HUES6 (cell line): Measurements from ENCODE around the gene CELF6.
A peak's percentile ranks its signal among the peaks of the same experiment; 100 is the strongest.

Experiments
- H3K27ac ChIP-seq: 2 replicates; pipeline ENCODE4 v1.7.0; 2013; ENCODE audit warnings: low read depth, mild to moderate bottlenecking, low read length, inconsistent platforms
- H3K27me3 ChIP-seq: 2 replicates; pipeline ENCODE4 v1.6.1; 2013; ENCODE audit warnings: low read length; ENCODE audit not compliant: control insufficient read depth, insufficient read depth
- H3K36me3 ChIP-seq: 2 replicates; pipeline ENCODE4 v1.6.1; 2013; ENCODE audit warnings: low read length; ENCODE audit not compliant: control insufficient read depth, insufficient read depth
- H3K4me1 ChIP-seq: 2 replicates; pipeline ENCODE4 v1.6.1; 2013; ENCODE audit warnings: low read length; ENCODE audit not compliant: control insufficient read depth, insufficient read depth
- H3K4me3 ChIP-seq: 2 replicates; pipeline ENCODE4 v1.5.1; 2013; ENCODE audit warnings: low read depth, low read length
- H3K9ac ChIP-seq: one replicate; pipeline ENCODE4 v1.6.1; 2013; ENCODE audit warnings: mild to moderate bottlenecking, low read length
- H3K9me3 ChIP-seq: 2 replicates; pipeline ENCODE4 v1.6.1; 2013; ENCODE audit warnings: low read depth, low read length; ENCODE audit not compliant: control insufficient read depth, insufficient read depth

Gene CELF6

GRCh38 chr15:72344602-72345001, 24.6 kb upstream of the CELF6 start:
- H3K9me3 ChIP-seq: no peaks in the 10 kb centered on the region
- H3K27me3 ChIP-seq: no peaks in the 10 kb centered on the region
- H3K36me3 ChIP-seq: peaks cover 57% of the 10 kb centered on the region

DNA sequence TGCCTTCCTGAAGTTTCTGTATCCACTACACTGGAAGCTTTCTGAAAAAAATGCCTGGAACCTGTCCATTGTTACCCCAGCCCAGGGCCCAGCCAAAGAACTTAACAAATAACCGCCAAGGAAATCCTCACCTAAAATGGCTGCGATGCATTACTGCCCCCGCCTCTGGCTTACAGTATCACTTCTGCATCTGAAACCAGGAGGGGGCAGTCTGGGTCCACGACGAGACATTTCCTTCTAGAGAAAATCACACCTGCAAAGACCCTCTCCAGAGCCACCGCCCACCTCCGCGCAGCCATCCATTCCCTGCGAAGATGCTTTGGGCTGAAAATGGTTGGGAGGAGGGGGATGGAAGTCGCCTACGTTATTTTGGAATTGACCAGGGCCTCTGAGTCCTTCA, 22.4 kb upstream of the CELF6 start:
- Histone ChIP-seq H3K27me3 (no peaks in the 10 kb centered on the region), H3K9me3 (no peaks in the 10 kb centered on the region), H3K4me1 (peaks cover 7% of the 10 kb centered on the region), H3K4me3 (no peak overlapping the region), H3K36me3 (peaks cover 37% of the 10 kb centered on the region), H3K27ac (no peak overlapping the region), H3K9ac (no peak overlapping the region)

More at GRCh38 chr15:72344602-72345001, 24.6 kb upstream of the CELF6 start:
- H3K4me3 ChIP-seq: no peak overlapping the region
- H3K9ac ChIP-seq: no peak overlapping the region
- no peak overlapping the region for H3K27ac ChIP-seq
- peaks cover 7% of the 10 kb centered on the region for H3K4me1 ChIP-seq

GRCh38 chr15:72341361-72341760, 21.4 kb upstream of the CELF6 start:
- Histone ChIP-seq H3K9ac (no peak overlapping the region), H3K36me3 (peaks cover 27% of the 10 kb centered on the region), H3K4me1 (peaks cover 7% of the 10 kb centered on the region), H3K27me3 (no peaks in the 10 kb centered on the region), H3K27ac (no peak overlapping the region), H3K9me3 (no peaks in the 10 kb centered on the region), H3K4me3 (no peak overlapping the region)

DNA sequence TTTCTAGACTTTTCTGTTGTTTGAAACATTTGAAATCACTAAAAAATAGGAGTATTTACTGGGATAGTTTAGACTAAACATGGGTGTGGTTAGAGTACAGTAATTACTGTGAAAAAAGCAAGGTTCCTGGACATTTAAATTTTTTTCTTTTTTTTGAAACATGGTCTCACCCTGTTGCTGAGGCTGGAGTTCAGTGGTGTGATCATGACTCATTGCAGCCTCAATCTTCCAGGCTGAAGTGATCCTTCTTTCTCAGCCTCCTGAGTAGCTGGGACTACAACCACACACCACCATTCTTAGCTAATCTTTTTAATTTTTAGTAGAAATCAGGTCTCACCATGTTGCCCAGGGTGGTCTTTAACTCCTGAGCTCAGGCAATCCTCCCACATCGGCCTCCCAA, 20.4 kb upstream of the CELF6 start:
- H3K36me3 ChIP-seq: peaks cover 17% of the 10 kb centered on the region
- H3K27me3 ChIP-seq: no peaks in the 10 kb centered on the region
- peaks cover 7% of the 10 kb centered on the region for H3K4me1 ChIP-seq
- no peaks in the 10 kb centered on the region for H3K9me3 ChIP-seq
- no peak overlapping the region for H3K27ac ChIP-seq
- no peak overlapping the region for H3K4me3 ChIP-seq
- no peak overlapping the region for H3K9ac ChIP-seq

DNA sequence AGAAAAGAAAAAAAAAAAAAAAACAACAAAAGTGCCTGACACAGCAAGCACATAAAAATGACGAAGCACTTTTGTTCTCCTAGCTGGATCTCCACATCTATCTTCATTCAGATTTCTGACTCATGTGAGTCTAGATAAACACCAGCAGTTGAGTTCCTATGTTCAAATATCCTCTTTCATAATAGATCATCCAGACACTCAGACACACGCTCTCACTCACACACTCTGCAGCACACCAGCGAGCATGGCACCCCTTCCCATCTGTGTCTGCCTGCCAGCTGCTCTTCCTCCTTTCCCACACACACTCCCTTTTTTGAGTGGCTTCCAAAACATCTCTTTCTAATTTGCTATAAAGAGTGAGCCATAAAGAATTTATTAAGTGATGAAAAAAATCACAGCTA, 19.8 kb upstream of the CELF6 start:
- H3K36me3 ChIP-seq: peaks cover 12% of the 10 kb centered on the region
- H3K9ac ChIP-seq: no peak overlapping the region

GRCh38 chr15:72338617-72339321, 18.8 kb upstream of the CELF6 start:
- Histone ChIP-seq H3K27ac (no peak overlapping the region), H3K36me3 (0 out of 2 replicates have a peak, but pooled peaks cover 2% of the 10 kb centered on the region), H3K9ac (no peak overlapping the region), H3K4me1 (peaks cover 7% of the 10 kb centered on the region), H3K4me3 (no peak overlapping the region), H3K27me3 (no peaks in the 10 kb centered on the region), H3K9me3 (no peaks in the 10 kb centered on the region)

More for the DNA sequence above, 19.8 kb upstream of the CELF6 start:
- Histone ChIP-seq H3K27me3 (no peaks in the 10 kb centered on the region), H3K4me1 (peaks cover 7% of the 10 kb centered on the region), H3K27ac (no peak overlapping the region), H3K9me3 (no peaks in the 10 kb centered on the region), H3K4me3 (no peak overlapping the region)

GRCh38 chr15:72338148-72338547, 18.2 kb upstream of the CELF6 start:
- no peaks in the 10 kb centered on the region for H3K27me3 ChIP-seq
- H3K36me3 ChIP-seq: no peaks in the 10 kb centered on the region
- no peak overlapping the region for H3K4me3 ChIP-seq
- no peak overlapping the region for H3K27ac ChIP-seq
- H3K9ac ChIP-seq: no peak overlapping the region
- H3K4me1 ChIP-seq: peaks cover 7% of the 10 kb centered on the region
- no peaks in the 10 kb centered on the region for H3K9me3 ChIP-seq

GRCh38 chr15:72334842-72335241, 14.9 kb upstream of the CELF6 start:
- H3K36me3 ChIP-seq: no peaks in the 10 kb centered on the region
- H3K4me3 ChIP-seq: no peak overlapping the region
- no peak overlapping the region for H3K27ac ChIP-seq
- no peaks in the 10 kb centered on the region for H3K9me3 ChIP-seq
- no peaks in the 10 kb centered on the region for H3K27me3 ChIP-seq
- no peaks in the 10 kb centered on the region for H3K4me1 ChIP-seq
- no peak overlapping the region for H3K9ac ChIP-seq

DNA sequence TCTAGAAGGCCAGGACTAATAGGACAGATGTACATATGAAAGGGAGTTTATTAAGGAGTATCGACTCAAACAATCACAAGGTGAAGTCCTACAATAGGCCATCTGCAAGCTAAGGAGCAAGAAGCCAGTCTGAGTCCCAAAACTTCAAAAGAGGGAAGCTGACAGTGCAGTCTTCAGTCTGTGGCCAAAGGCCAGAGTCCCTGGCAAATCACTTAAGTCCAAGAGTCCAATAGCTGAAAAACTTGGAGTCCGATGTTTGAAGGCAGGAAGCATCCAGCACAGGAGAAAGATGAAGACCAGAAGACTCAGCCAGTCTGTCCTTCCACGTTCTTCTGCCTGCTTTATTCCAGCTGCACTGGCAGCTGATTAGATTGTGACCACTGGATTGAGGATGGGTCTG, 11.1 kb upstream of the CELF6 start:
- H3K27me3 ChIP-seq: no peaks in the 10 kb centered on the region

DNA sequence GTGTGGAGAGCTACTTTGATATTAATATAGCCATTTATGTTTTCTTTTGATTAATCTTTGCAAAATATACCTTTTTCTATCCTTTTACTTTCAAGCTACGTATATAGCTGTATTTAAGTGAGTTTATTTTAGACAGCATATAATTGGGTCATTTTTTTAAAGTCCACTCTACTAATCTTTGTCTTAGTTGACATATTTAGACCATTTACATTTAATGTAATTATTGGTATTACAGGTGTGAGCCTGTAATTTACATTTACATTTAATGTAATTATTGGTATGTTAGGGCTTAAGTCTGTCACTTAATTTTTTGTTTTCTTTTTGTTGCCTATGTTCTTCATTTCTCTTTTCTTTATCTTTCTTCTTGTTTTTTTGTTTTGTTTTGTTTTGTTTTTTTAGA, 3.8 kb upstream of the CELF6 start:
- Histone ChIP-seq H3K36me3 (no peaks in the 10 kb centered on the region), H3K9me3 (no peaks in the 10 kb centered on the region; the same call in 1 of the 2 replicates), H3K4me1 (peaks cover 8% of the 10 kb centered on the region; the same call in 1 of the 2 replicates), H3K27ac (no peak overlapping the region), H3K4me3 (no peak overlapping the region), H3K27me3 (peaks cover 15% of the 10 kb centered on the region), H3K9ac (no peak overlapping the region)

More for the DNA sequence above, 11.1 kb upstream of the CELF6 start:
- Histone ChIP-seq H3K9ac (no peak overlapping the region), H3K9me3 (no peaks in the 10 kb centered on the region), H3K27ac (no peak overlapping the region), H3K36me3 (no peaks in the 10 kb centered on the region), H3K4me1 (no peaks in the 10 kb centered on the region), H3K4me3 (no peak overlapping the region)

- H3K4me3 ChIP-seq: peak overlapping the region; percentile 30; the same call in 1 of the 2 replicates
- H3K9me3 ChIP-seq: no peaks in the 10 kb centered on the region; the same call in 1 of the 2 replicates
- no peak overlapping the region for H3K9ac ChIP-seq
- peaks cover 54% of the 10 kb centered on the region for H3K27me3 ChIP-seq
- no peaks in the 10 kb centered on the region for H3K36me3 ChIP-seq
- no peak overlapping the region for H3K27ac ChIP-seq
- H3K4me1 ChIP-seq: peaks cover 8% of the 10 kb centered on the region; the same call in 1 of the 2 replicates
Measured at GRCh38 chr15:72319360-72319984, 485 bp downstream of the CELF6 start.
